ENCODE data around the gene TSEN2.

TSEN2 gene

DNA sequence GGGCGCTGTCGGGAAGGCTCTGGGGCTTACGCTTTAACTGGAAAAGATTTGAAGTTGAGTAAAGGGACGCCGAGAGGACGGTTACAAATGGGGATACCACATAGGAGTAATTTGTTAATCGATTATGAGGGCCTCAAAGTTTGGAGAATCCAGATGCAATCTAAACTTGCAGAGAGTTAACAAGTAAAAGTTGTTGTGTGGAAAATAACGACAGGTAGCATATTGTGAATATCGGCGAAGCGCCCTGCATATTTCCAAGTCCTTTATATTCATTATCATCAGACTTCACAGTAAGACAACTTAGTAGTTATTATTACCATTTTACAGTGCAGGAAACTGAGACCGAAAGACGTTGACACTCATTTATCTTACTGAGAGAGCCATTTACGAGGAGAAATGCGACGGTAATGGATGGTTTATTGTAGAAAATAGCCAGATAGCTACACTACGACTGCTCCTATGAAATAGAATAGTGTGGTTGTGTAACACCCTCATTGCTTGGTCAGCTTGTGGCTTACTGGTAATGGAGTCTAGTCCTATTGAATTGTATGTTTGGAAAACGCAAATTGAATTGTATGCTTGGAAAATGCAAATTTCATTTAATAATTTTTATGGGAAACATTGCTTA lies 73.3 kb downstream of the TSEN2 start:
- peak; percentile 62 for DNase-seq

DNA sequence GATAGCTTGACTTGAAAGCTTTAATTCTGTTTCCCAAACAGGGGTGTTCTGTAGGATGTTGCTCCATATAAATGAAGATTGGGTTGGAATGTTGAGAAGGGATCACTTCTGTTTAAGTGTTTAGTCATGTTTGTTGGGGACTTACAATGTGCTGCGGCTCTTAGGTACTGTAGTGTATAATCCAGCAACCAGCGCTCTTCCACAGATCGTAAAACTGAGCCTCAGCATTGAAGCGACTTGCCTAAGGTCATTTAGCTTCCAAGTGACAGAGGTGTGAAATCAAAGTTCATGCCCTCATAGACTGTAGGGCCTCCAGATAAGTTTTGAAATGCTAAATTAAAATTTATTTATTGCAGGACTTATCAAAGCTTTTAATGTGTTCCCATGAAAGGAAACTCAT lies 74.4 kb downstream of the TSEN2 start:
- DNase-seq, result no peak

DNA sequence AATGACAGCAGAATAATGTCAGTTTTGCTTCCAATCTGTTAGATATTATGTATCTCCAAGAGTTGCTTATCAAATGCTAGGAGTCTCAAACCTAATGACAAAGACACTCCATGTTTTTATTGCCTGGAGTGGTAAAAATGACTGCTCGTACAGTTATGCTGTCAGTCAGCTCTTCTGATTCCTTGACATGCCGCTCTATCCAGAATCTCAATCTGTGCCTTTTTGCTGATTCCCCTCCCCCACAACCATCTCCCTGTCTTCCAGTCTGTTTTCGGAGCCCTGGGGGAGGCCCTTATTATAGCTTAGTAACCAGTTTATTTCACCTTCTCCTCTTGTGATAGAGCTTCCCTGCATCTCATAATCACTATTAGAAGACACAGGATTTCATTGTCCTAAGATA lies 75.2 kb downstream of the TSEN2 start:
- DNase-seq, result no peak

DNA sequence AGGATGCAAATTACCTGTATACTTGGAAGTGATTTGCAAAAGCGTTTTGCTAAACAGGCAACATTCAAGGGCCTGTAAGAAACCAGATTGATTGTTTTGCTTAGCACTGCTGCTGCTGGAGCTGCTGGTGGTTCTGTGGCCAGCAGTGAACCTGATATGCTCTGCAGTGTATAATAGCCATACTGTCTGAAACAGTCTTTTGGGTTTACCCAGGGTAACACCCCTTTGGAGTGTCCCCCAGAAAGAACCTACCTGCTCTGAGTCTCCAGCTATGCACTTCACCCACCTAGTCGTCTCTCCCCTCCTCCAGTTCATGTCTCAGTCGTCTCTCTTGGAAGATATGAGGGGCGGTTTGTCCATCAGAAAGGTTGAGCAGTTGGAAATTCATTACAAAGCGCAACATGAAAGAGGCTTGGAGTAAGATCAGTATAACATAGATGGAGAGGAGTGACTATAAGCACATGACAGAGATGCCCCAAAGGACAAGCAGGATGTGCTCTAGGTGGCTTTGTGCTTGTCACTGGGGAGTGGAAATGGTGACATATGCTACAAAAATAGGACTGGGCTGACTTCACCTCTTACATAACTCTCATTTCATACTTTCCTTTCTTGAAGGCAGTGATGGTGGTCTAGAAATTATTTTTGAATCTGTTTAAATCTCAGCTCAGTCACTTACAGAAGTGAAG lies 76.4 kb downstream of the TSEN2 start:
- DNase-seq, result peak; percentile 59

DNA sequence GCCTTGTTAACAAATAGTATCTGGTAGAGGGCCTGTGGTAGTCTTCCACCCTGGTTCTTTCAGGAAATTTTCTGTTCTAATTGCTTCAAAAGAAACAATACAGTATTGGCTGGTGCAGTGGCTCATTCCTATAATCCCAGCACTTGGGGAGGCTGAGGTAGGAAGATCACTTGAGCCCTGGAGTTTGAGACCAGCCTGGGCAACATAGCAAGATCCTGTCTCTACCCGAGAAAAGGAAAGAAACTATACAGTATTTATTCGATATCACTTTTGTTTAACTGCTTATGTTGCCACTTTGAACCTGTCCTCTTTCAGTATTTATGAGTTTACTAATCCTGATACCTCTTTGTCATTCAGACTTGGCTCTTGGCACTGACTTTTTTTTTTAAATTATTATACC lies 77.1 kb downstream of the TSEN2 start:
- no peak for DNase-seq

DNA sequence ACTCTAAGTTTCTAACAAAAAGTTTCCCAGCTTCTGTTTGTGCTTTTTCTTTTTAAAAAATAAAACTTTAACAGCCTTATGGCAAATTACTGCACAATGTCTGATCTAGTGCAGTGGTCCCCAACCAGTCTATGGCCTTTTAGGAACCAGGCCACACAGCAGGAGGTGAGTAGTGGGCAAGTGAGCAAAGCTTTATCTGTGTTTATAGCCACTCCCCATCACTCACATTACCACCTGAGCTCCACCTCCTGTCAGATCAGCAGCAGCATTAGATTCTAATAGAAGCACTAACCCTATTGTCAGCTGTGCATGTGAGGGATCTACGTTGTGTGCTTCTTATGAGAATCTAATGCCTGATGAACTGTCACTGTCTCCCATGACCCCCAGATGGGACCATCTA lies 78.2 kb downstream of the TSEN2 start:
- no peak for DNase-seq

DNA sequence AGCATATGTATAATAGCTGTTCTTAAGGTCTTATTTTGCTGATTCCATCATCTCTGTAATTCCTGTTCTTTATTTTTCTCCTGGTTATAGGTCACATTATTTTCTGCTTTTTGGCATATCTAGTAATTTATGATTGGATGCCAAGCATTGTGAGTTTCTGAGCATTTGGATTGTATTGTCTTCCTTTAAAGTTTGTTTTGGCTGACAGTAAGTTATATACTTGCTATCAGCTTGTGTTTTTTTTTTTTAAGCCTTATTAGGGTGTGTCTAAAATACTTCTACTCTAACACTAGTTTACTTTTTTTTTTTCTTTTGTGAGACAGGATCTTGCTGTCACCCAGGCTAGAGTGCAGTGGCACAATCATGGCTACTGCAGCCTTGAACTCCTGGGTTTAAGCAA lies 82.7 kb downstream of the TSEN2 start:
- no peak for DNase-seq

DNA sequence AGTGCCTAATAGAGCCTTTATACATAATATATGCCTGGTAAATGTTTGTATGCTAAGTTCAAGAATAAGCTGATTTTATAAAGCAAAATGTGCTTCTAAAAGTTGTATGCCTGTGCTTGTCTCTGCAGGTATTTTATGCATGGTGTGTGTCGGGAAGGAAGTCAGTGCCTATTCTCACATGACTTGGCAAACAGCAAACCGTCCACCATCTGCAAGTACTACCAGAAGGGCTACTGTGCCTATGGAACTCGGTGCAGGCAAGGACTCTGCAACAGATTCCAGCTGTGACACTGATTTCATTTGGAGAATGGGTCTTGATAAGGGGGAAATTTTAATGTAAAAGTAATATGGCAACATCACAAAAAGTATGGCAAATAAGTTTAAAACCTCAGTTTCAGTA lies 84.5 kb downstream of the TSEN2 start:
- no peak for DNase-seq

DNA sequence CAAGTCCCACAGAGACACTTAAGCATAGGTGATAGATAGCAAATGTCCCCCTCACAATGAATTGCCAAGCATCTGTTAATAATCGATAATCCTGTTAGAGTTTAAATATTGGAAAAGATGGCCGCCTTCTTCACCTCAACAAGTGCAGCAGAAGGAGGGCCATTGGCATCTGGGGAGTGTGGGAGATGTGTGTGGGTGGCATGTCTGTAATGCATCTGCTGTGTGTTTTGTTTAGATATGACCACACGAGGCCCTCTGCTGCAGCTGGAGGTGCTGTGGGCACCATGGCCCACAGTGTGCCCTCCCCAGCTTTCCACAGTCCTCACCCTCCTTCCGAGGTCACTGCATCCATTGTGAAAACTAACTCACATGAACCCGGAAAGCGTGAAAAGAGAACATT lies 85.6 kb downstream of the TSEN2 start:
- no peak for DNase-seq

DNA sequence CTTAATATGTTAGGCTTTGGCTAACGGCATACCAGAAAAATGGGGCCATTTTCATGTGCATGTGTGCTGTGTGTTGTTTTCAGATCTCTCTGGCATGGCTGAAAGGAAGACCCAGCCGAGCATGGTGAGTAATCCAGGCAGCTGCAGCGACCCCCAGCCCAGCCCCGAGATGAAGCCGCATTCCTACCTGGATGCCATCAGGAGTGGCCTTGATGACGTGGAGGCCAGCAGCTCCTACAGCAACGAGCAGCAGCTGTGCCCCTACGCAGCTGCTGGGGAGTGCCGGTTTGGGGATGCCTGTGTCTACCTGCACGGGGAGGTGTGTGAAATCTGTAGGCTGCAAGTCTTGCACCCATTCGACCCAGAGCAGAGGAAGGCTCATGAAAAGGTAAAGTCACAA lies 87.7 kb downstream of the TSEN2 start:
- no peak for DNase-seq

DNA sequence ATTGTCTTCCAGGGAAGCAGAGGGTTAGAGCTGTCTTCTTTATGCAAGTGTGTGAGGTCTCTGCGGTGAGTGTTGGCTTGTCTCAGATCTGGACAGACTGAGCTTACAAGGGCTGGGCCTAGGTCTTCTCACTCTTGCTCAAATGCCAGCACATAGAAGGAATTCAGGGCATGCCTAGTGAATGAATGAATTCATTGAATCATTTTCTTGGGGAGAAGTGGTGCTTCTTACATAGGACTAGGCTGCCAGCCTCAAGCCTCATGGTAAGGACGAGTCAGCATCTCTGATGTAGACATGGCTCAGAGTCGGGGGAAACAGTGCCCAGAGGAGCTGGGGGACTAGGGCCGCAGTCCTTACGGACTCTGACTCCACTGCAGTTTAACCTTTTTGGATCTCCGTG lies 89.9 kb downstream of the TSEN2 start:
- no peak for DNase-seq

DNA sequence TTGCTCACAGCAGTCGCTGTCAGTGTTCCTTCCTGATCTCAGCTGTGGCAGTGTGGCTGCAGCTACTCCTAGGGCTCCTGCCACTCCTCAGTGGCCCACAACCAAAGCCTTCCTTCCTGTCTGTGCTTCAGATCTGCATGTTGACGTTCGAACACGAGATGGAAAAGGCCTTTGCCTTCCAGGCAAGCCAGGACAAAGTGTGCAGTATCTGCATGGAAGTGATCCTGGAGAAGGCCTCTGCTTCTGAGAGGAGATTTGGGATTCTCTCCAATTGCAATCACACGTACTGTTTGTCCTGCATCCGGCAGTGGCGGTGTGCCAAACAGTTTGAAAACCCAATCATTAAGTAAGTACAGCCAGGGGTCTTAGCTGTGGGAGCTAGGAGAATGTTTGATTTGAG lies 90.4 kb downstream of the TSEN2 start:
- DNase-seq, result no peak

DNA sequence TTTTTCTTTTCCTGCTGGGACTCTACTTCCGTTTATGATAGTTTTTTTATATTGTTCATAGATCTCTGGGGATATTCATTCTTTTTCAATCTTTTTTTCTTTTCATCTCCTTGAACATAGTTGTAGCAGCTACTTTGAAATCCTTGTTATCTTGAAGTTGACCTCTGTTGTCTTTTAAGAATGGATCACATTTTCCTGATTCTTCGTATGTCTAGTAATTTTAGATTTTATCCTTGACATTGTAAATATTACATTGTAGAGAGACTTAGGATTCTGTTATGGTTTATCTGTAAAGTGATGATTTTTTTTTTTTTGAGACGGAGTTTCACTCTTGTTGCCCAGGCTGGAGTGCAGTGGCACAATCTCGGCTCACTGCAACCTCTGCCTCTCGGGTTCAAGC lies 93.1 kb downstream of the TSEN2 start:
- no peak for DNase-seq

DNA sequence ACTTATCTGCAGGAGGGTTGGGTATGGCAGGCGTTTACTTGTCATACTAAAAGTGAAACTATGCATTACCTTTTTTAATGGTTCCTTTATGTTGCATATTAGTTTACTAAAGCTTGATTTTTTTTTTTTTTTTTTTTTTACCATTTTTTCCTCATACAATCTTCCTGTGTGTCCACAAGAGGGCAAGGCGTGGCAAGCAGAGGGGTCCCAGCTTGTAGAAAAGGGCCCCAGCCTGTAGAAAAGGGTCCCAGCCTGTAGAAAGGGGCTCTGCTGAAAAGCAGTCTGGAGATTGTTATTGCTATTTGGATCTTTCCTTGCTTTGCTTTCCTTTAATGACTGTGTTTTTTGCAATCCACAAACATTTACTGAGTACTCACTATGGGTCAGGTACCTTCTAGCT lies 94.5 kb downstream of the TSEN2 start:
- DNase-seq, result no peak

DNA sequence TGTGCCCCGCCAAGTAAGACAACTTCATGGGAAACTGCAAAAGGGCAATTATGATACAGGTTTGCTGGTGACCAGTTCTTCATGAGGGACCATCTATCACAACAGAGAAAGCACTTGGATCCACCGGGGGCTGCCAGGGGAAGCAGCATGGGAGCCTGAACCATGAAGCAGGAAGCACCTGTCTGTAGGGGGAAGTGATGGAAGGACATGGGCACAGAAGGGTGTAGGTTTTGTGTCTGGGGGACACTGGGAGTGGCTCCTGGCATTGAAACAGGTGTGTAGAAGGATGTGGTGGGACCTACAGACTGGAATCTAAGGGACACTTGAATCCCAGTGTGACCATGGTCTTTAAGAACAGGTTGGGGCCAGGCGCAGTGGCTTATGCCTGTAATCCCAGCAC lies 95.2 kb downstream of the TSEN2 start:
- DNase-seq, result no peak

DNA sequence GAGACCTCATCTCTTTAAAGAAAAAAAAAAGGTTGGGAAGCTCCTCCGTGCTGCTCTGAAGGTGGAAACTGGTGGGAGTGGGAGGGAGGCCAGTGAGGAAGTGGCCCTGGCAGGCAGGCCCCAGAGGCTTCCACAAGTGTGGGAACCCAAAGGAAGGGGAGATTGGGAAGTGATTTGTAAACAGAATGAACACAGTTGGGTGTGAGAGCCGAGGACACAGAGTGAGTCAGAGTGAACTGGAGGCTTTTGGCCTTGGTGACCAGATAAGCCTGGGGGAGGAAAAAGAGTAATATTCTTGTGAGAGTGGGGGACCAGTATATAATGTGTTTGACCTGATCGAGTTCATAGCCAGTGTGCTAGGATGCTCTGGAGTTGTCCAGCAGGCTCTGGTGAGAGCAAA lies 95.6 kb downstream of the TSEN2 start:
- peak; percentile 65 for DNase-seq

DNA sequence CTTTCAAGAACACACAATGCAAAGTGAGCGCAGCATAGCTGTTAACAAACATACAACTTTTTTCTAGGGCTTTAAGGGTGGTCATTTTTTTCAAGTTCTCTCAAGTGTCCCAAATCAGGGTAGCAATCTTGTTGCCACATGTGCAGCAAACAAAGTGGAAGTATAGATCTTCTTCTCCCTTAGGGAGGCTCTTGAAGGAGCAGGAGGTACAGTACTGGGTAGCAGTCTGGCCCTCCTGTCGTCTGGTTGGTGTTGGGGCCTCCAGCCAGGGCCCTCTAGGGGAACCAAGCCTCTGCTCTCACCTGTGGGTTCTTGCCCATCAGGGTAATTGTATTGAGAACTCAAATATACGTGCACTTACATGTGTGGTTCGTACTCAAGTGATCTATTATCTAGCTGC lies 98.5 kb downstream of the TSEN2 start:
- no peak for DNase-seq
